NCI-H82 treated with DMSO at 0.1 percent for 48 hours (cell line): ENCODE data around the gene POU2AF1.

Experiments used
- DNase-seq: peaks from one replicate; lab custom pipeline; 2025; ENCODE audit not compliant: unreplicated experiment; lab: John Stamatoyannopoulos, UW

Gene POU2AF1, protein sequence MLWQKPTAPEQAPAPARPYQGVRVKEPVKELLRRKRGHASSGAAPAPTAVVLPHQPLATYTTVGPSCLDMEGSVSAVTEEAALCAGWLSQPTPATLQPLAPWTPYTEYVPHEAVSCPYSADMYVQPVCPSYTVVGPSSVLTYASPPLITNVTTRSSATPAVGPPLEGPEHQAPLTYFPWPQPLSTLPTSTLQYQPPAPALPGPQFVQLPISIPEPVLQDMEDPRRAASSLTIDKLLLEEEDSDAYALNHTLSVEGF

DNA sequence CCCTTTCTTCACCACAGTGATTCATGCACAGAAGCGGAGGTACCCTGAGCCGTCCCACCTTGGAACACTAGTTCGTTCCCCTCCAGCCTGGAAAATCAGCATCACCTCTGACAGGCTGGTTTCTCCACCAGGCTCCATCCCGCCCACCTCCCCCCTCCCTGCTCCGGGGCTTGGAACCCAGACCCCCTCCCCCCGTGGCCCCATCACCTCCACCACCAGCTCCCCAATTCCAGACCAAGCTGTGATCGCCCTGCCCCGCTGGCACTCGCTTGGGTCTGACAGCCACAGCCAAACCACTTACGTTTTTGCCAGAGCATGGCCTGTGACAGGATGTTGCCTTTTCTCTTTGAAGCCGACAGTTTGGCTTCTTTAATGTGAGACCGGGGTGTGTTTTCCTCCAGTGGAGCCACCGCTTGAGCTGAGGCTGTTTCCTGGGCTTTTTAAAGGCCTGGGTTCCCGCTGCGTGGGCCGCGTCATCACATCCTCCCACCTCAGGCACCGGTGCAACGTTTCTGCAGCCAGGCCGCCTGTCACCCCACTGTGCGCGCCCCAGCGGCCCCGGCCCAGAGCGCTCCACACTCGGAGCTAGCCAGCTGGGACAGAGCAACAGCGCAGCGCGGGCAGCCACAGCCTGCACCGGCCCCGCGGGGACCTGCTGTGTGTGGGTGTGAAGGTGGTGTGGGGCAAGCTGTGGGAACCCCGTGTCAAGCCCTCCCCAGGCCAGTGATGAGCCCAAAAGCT lies at the start of gene POU2AF1:
Gene POU2AF1, minus strand, starts transcription at position 415 of the 741 bp plus-strand sequence. Its CDS starts 98 bp downstream, at position 317.
- DNase-seq, result no peak

GRCh38 chr11:111428113-111428876 lies 49.2 kb upstream of the POU2AF1 start:
- no peak for DNase-seq

GRCh38 chr11:111427471-111427912 lies 48.4 kb upstream of the POU2AF1 start:
- peak; percentile 39 for DNase-seq

GRCh38 chr11:111426617-111427016 lies 47.5 kb upstream of the POU2AF1 start:
- DNase-seq, result no peak

DNA sequence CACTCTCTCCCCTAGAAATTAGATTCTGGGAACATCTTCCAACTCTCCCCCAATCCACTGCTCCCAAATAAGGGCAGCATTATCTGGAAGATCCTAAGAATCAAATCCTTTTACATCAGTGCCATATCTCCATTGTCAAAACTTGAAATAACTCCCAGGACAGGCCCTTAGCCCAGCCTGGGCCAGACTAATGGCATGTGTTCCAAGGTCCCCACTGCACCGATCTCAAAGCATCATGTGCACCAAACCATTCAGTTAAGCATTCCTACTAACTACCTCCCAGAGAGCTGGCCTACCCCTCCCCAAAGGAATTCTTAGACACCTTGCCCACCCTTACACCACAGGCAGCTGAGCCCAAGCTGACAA lies 44.2 kb upstream of the POU2AF1 start:
- no peak for DNase-seq

DNA sequence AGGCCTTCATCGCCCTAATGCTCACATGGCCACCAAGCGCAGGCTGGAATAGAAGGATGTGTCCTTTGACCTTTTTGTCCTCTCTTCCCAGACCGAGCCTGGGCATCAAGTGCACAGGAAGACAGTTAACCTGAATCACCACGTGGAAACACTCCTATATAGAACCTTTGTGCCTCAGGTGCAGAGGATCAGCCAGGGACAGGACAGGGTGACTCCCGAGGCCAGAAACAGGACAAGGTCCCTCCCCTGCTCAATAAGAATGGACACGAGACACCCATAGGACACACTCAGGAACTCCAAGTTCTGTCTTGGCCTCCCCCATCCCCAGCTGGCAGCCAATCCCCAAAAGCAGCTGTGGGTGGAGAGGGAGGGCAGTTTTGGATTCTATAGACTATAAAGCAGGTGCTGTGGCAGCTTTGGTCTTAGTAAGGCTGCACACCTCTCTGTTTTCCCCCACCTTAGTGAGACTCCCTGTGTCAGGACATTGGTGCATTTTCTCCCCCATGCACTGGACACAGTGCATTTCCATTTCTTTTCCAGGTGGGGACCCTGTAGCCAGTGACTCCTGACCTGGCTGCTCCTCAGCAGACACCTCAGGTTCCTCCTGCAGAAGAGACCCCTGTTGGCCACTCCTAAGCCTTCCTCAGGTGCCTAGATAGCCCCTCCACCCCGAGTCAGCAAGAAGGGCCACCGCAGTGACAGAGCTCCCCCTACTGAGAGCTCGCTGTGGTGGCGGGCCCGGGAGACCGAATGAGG lies 43.6 kb upstream of the POU2AF1 start:
- DNase-seq, result peak; percentile 29

GRCh38 chr11:111421251-111421650 lies 42.2 kb upstream of the POU2AF1 start:
- DNase-seq, result no peak

DNA sequence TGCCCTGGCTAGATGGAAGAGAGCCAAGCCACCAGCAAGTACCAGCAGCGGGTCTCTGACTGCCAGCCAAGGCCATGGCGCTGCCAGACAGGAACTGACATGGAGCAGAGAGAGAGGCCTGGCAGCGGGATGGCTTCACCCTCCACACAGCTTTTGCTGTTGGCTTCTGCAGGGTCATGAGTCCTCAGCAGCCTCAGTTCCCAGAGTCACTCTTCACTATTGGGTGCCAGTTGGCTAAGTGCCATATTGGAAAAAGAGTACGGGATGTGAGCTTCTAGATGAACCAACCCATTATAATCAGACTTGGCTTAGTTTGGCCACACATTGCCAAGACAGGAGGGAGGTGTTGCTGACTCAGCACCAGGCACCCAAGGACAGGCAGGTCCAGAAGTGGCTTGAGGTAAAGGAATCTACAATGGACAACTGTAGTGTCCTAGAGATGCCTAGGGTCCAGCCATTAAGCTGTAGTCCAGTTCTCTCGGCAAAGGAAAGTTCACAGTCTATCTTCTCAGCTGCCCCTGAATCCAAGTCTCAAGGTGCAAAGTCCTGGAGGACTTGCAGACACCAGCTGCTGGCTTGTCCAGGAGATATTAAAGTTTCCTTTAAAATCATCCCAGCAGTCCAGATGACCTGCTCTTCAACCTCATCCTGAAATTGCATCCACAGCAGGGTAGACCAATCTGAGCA lies 40.7 kb upstream of the POU2AF1 start:
- DNase-seq, result no peak

DNA sequence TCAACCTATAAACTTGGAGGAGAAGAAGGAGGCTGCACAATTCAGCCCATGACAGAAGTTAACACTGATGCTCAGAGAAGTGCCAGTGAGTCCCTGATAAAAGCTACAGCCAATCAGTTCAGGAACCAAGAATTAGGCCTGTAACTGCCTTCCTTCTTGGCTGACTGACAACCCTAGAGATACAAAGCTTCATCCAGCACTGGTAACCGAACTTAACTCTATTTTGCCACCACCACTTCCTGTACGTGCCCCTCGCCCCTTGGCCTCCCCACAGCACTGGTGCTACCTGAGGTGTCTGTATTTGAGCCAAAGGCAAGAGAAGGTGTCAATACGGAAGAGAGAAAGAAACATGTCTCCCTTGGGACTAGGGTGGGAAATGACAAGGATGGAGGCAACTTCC lies 40.1 kb upstream of the POU2AF1 start:
- no peak for DNase-seq

GRCh38 chr11:111418436-111418787 lies 39.3 kb upstream of the POU2AF1 start:
- no peak for DNase-seq

DNA sequence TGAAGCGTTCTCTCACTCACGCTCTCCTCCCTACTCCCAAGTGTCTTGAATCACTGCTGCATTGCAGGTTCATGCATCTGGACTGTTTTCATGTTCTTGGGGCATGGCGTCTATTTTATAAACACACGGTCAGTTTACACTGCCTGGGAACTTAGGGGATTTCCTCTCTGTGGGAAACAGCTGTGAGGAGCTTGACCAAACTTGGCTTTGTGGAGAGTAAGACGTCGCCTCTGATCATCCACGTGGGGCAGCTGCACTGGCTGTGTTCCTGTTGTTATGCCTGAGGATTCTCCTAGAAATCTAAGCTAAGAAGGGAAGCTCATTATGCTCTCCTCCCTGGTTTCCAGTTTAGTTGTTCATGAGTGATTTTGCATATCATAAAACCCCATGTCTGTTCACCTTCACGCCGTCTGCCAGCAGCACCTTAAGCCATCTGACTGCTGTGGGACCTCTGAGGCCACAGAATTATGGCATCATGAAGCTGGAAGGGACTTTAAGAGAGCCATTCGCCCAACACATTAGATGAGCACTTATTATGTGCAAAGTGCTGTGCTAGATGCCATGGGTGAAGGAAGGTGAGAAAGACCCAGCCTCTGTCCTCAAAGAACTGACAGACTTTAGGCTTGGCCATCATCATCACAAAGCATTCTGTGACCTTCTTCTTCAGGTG lies 38.8 kb upstream of the POU2AF1 start:
- no peak for DNase-seq

DNA sequence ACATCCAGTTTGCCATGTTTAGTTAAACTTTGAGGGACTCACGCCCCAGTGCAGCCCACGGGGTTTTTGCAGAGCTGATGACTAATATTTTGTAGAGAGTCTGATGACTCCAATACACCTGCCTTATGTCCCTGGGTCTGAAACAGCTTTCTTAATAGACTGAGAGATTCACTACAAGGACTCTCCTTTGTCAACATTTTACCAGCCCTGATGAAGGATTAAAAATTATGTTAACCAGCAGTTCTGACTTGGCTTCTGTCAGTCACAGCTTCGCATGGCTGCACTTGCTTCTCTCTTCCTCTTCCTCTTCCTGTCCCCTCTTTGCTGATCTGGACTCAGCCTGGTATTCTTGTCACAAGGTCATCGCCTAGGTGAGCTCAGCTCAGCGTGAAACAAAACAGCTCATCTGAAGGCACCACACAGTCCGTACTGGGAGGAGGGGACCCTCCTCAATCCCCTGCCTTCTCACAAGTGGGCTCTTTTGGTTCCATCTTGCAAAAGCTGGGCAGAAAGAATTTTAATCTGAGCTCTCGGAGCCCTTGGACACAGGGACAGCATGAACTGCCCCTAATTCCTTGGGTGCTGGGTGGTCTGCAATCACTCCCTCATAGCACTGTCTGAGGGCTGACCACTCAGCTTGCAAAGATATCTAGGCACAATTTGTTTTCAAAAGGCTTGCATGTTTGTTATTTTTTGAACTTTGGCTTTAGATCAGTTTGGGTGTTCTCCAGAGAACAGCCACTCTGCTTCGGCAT lies 38.1 kb upstream of the POU2AF1 start:
- no peak for DNase-seq

GRCh38 chr11:111416231-111416960 lies 37.3 kb upstream of the POU2AF1 start:
- no peak for DNase-seq

DNA sequence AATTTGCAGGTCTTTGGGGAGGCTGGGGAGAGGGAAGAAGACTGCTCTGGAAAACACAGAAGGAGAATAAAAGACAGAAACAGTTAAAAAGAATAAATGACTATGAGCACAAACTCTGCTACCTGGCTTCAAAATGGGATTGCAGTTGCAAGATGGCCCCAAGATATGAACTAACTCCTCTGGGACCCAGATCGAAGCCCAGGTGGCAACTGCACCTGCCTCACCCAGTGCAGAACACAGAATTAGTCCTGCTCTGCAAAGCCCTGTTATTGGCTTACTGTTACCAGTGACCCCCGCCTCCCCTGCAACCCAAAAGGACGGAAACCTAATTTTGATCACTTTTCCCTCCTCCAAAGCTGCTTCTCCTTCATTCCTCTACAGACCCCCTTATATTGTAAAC lies 35.9 kb upstream of the POU2AF1 start:
- DNase-seq, result no peak

GRCh38 chr11:111414267-111414931 lies 35.3 kb upstream of the POU2AF1 start:
- DNase-seq, result no peak

DNA sequence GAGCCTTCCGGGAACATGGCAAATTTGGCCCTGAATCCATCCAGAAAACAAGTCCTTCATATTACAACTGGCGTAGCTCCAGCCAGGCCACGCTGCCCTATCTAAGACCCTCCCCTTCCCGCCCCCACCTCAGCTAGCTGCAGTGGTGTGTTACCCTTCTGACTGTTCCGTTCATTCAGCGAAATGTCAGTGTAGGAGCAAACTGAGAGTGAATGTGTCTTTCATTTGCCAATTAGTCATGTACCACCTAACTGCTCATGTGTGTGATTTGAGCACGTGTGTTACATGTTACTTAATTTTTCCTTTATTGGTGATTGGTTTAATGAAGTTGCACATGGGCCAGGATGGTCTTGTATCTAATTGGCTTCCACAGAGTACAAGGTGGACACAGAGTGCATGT lies 34.8 kb upstream of the POU2AF1 start:
- DNase-seq, result no peak

- no peak for DNase-seq
These were observed 33.2 kb upstream of the POU2AF1 start for GRCh38 chr11:111412293-111412692.

GRCh38 chr11:111411456-111411855 lies 32.4 kb upstream of the POU2AF1 start:
- DNase-seq, result no peak
